Measurements from ENCODE around the gene ENTPD6.

DNA sequence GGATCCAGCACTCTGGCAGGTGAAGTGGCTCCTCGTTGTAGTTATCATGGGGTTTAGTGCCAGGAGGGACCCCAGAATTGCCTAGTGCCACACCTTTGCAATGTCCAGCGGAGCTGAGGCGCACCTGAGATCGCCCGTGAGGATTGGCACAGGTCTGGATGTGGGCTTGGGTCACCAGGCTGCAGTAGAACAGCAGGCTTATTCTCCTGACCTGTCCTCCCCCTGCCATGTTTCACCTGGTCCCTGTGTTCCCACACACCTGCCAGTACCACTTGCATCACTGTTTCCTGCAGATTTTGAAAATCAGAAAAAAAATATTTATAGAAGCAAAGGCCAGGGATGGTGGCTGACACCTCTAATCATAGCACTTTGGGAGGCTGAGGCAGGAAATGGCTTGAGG is 16.7 kb downstream of the ENTPD6 start:
- TF ChIP-seq, protein P1, sequence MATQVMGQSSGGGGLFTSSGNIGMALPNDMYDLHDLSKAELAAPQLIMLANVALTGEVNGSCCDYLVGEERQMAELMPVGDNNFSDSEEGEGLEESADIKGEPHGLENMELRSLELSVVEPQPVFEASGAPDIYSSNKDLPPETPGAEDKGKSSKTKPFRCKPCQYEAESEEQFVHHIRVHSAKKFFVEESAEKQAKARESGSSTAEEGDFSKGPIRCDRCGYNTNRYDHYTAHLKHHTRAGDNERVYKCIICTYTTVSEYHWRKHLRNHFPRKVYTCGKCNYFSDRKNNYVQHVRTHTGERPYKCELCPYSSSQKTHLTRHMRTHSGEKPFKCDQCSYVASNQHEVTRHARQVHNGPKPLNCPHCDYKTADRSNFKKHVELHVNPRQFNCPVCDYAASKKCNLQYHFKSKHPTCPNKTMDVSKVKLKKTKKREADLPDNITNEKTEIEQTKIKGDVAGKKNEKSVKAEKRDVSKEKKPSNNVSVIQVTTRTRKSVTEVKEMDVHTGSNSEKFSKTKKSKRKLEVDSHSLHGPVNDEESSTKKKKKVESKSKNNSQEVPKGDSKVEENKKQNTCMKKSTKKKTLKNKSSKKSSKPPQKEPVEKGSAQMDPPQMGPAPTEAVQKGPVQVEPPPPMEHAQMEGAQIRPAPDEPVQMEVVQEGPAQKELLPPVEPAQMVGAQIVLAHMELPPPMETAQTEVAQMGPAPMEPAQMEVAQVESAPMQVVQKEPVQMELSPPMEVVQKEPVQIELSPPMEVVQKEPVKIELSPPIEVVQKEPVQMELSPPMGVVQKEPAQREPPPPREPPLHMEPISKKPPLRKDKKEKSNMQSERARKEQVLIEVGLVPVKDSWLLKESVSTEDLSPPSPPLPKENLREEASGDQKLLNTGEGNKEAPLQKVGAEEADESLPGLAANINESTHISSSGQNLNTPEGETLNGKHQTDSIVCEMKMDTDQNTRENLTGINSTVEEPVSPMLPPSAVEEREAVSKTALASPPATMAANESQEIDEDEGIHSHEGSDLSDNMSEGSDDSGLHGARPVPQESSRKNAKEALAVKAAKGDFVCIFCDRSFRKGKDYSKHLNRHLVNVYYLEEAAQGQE (IDR thresholded peaks at IDR 0.05; ENCODE audit: insufficient read depth in 1 of 2, low read depth in 2 of 2, low read length in 2 of 2): no peak
- TF ChIP-seq TAF1 (IDR thresholded peaks at IDR 0.05; ENCODE audit: borderline replicate concordance, insufficient read depth, low read length) (no peak), POLR2AphosphoS5 (IDR thresholded peaks at IDR 0.05; ENCODE audit: low read depth, low read length) (no peak), SIN3A (IDR thresholded peaks at IDR 0.05; ENCODE audit: borderline replicate concordance, insufficient read depth, low read length) (no peak), FOXP2 (optimal IDR thresholded peaks at IDR 0.05; ENCODE audit: borderline replicate concordance, extremely low read depth, extremely low read length, insufficient read depth) (no peak)
